ENCODE measurements around the gene FARP2.
"Not testable (repeated sequence)": the region's sequence is repeated elsewhere in the genome, so short reads cannot be mapped to it uniquely, and the experiment has no call there.

Gene FARP2

DNA sequence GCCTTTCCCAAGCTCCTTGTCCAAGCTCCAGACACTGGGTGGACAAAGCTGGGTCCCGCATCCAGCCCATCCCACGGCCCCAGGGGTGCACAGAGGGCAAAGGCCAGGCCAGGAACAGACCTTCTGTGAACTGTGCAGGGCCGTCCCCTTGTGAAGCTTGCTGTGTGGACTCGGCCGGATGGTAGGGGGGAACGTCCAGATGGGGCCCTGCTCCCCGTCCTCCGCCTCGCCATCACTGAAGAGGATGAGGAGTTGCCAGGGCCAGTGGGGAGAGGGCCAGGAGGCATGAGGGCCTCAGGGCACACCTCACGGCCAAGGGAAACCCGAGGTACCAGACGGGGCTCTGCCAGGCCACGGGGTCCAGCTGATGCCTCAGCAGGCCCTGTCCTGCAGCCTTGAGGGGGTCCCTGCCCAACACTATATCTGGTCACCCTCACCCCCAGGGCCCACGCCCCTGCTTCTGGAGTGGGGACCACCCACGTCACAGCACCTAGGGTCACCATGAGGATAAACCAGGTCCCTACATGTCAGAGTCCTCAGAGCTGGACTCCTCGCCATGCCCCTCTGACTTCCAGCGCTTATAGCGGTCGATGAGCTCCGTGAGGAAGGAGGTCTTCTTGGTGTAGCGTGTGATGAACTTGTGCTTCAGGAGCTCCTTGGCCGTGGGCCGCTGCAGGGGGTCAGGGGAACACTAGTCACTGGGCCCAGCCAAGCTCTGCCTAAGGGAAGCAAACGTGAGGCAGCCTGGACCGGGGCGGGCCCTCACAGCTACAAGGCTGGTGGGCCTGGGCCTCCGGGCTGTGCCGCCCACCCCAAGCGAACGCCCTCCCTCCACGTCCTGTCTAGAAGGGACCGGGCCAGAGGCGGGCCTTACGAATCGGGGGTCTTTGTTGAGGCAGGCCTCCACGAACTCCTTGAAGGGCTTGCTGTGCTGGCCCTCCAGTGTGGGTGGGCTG lies 142.3 kb downstream of the FARP2 start:
- Mint-ChIP-seq H3K36me3 (ENCODE audit: low read depth) (peaks cover 12% of the 10 kb centered on the region), H3K4me3 (no peak overlapping the region)

DNA sequence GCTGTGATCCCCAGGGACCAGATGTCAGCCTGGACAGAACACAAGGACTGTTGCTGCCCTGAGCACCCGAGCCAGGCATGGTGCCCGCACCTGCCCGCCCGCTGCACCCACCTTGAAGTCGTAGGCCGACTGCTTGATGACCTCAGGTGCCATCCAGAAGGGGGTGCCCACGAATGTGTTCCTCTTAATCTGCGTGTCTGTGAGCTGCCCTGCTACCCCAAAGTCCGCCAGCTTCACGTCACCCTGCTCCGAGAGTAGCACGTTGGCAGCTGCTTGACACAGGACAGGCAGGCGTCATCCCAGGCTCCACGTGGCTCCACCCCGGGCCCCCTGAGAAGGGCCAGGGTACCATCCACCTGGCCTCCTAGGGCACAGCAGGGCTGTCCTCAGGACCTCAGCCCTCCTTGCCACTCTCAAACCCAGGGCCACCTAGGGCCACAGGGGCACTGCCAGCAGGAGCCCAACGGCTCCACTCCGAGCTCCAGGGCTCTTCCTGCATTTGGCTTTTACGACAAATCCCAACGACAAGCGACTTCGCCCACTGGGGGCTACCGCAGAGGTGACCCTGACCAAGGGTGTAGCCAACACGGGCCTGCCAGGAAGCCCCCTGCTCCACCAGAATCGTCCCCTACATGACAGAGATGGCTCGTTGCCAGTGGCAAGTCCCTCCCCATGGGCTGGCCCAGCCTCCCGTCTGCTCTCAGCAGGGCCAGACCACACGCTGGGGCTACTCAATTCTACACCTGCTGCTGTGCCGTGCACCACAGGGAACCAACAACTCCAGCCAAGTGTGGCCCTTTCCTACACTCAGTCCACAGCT lies 143.3 kb downstream of the FARP2 start:
- H3K36me3 Mint-ChIP-seq (ENCODE audit: low read depth), result peaks cover 12% of the 10 kb centered on the region

More for the DNA sequence above, 142.3 kb downstream of the FARP2 start:
- H3K27me3 Mint-ChIP-seq, result no peaks in the 10 kb centered on the region
- no peaks in the 10 kb centered on the region for H3K9me3 Mint-ChIP-seq
- no peak overlapping the region for H3K27ac Mint-ChIP-seq
- no peaks in the 10 kb centered on the region for H3K4me1 Mint-ChIP-seq (ENCODE audit: low read depth)

DNA sequence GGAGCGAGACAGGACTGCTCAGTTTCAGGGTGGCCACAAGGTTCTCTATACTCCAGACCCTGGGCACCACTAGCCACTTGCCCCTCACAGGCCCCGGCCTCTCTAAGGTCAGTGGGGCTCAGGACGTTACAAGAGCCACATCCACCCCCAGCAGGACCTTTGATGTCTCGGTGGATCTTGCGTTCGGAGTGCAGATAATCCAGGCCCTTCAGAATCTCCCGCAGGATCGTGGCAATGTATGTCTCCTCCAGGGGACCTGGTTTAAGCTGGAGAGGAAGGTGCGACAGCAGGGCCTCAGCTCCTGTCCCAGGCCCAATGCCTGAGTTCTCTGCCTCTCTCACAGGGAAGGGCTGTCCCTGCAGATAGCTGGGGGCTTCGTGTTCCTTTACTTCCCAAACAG lies 143.9 kb downstream of the FARP2 start:
- H3K27me3 Mint-ChIP-seq, result no peaks in the 10 kb centered on the region
- no peaks in the 10 kb centered on the region for H3K9me3 Mint-ChIP-seq
- H3K27ac Mint-ChIP-seq, result no peak overlapping the region
- H3K4me1 Mint-ChIP-seq (ENCODE audit: low read depth), result no peaks in the 10 kb centered on the region
- peaks cover 9% of the 10 kb centered on the region for H3K36me3 Mint-ChIP-seq (ENCODE audit: low read depth)
- no peak overlapping the region for H3K4me3 Mint-ChIP-seq

More for the DNA sequence above, 143.3 kb downstream of the FARP2 start:
- Mint-ChIP-seq H3K27ac (no peak overlapping the region), H3K4me1 (ENCODE audit: low read depth) (no peaks in the 10 kb centered on the region), H3K9me3 (no peaks in the 10 kb centered on the region), H3K4me3 (no peak overlapping the region), H3K27me3 (no peaks in the 10 kb centered on the region)

DNA sequence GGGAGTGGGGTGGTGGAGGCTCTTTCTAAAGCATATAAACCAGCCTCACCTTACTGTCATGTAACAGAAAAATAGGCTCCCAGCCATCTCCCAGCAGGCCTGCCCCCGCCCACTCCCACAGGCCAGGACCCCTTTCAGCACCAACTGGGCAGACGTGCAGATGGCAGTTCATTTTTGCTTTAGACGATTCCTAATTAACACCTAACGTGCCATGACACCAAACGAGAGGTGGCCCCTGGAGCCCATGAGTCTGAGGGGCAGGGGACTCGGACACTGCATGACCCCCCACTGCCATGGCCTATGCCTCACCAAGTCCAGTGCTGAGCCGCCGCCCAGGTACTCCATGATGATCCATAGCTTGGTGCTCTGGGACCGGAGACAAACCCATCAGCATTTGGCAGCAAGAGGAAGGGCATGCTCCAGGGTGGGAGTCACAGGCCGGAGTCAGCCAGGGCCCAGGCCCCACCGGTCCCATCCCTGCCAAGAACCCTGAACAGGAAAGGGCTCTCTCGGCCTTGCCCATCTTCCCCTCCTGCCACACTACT lies 144.4 kb downstream of the FARP2 start:
- Mint-ChIP-seq H3K9me3 (no peaks in the 10 kb centered on the region), H3K27ac (no peak overlapping the region)

DNA sequence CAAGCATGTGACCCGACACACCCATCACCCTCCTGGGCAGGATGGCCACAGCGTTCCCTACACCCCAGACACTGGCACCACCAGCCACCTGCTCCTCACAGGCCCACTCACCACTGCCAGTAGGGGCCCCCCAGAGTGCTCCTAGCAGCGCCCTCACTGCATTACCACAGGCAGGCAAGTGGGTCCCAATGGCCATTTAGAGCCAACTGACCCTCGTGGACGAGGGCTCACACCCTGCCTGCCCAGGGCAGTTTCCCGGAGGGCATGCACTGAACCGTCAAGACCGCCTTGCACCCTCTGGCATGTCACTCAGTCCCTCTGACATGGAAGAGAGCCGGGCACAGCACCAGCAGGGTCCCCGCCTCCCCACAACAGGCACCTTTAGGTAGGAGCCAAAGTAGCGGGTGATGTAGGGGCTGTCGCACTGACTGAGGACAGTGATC lies 145.0 kb downstream of the FARP2 start:
- H3K4me3 Mint-ChIP-seq, result no peak overlapping the region
- H3K4me1 Mint-ChIP-seq (ENCODE audit: low read depth), result peaks cover under 1% of the 10 kb centered on the region
- no peak overlapping the region for H3K27ac Mint-ChIP-seq
- no peaks in the 10 kb centered on the region for H3K27me3 Mint-ChIP-seq
- H3K9me3 Mint-ChIP-seq, result no peaks in the 10 kb centered on the region
- H3K36me3 Mint-ChIP-seq (ENCODE audit: low read depth), result peaks cover 4% of the 10 kb centered on the region

More for the DNA sequence above, 144.4 kb downstream of the FARP2 start:
- H3K4me3 Mint-ChIP-seq, result no peak overlapping the region
- no peaks in the 10 kb centered on the region for H3K4me1 Mint-ChIP-seq (ENCODE audit: low read depth)
- no peaks in the 10 kb centered on the region for H3K27me3 Mint-ChIP-seq
- H3K36me3 Mint-ChIP-seq (ENCODE audit: low read depth), result peaks cover 4% of the 10 kb centered on the region

DNA sequence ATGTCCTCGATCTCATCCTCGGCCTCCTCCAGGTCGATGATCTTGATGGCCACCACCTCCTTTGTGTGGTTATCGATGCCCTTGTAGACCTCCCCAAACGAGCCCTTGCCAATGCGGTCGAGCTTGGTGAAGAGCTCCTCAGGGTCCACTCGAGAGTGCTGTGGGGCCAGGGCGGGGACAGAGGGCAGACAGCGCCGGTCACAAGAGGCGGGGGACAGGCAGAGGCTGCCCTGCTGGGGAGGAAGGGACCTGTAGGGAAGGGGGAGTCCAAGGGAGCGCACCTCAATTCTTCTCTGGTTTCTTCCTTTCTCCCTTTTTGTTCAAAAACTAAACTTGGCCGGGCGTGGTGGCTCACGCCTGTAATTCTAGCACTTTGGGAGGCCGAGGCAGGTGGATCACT lies 145.5 kb downstream of the FARP2 start:
- no peak overlapping the region for H3K27ac Mint-ChIP-seq
- H3K4me1 Mint-ChIP-seq (ENCODE audit: low read depth), result peaks cover 5% of the 10 kb centered on the region
- H3K9me3 Mint-ChIP-seq, result no peaks in the 10 kb centered on the region
- no peak overlapping the region for H3K4me3 Mint-ChIP-seq
- no peaks in the 10 kb centered on the region for H3K27me3 Mint-ChIP-seq
- H3K36me3 Mint-ChIP-seq (ENCODE audit: low read depth), result peaks cover 1% of the 10 kb centered on the region

DNA sequence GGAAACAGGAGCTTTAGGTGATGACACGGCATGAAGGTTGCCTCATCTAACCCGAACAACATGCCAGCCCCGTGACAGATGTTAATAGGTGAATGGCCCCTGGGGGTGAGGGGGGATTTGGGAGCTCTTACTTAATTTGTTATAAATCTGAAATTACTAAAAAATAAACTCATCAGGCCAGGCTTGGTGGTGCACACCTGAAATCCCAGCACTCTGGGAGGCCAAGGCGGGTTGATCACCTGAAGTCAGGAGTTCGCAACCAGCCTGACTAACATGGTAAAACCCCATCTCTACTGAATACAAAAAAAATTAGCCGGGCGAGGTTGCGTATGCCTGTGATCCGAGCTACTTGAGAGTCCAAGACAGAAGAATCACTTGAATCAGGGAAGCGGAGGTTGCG lies 146.2 kb downstream of the FARP2 start:
- H3K27me3 Mint-ChIP-seq, result no peaks in the 10 kb centered on the region
- no peaks in the 10 kb centered on the region for H3K9me3 Mint-ChIP-seq
- H3K4me1 Mint-ChIP-seq (ENCODE audit: low read depth), result peaks cover 12% of the 10 kb centered on the region
- H3K27ac Mint-ChIP-seq, result no peak overlapping the region
- no peaks in the 10 kb centered on the region for H3K36me3 Mint-ChIP-seq (ENCODE audit: low read depth)
- no peak overlapping the region for H3K4me3 Mint-ChIP-seq

DNA sequence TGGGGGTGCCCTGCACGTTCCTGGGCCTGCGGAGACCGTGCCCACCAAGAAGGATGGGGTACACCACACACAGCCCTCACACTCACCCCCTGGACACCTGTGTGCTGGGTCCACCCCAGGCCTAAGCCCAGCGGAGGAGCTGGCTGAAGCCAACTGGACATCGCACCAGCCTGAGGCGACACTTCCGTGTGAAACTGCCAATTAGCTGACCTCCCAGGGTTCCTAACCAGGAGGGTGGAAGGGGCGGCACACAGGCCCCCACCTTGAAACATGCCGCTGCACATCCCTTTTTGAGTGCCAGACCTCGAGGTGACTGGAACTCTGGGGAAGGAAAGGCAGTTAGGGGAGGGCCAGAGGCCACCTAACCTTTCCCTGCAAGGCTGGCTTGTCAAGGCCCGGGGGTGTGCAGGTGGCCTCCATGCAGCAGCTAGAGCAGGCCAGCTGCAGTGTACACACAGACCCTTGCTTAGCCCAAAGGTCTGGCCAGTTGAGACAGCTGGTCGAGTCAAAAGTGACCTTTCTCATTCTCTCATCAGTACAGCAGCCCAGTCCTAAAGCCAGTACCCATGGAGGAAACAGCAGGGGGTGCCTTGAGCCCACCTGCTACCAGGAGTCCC lies 147.8 kb downstream of the FARP2 start:
- Mint-ChIP-seq H3K36me3 (ENCODE audit: low read depth) (no peaks in the 10 kb centered on the region), H3K4me3 (no peak overlapping the region), H3K27ac (no peak overlapping the region), H3K9me3 (no peaks in the 10 kb centered on the region), H3K4me1 (ENCODE audit: low read depth) (peaks cover 13% of the 10 kb centered on the region), H3K27me3 (no peaks in the 10 kb centered on the region)

DNA sequence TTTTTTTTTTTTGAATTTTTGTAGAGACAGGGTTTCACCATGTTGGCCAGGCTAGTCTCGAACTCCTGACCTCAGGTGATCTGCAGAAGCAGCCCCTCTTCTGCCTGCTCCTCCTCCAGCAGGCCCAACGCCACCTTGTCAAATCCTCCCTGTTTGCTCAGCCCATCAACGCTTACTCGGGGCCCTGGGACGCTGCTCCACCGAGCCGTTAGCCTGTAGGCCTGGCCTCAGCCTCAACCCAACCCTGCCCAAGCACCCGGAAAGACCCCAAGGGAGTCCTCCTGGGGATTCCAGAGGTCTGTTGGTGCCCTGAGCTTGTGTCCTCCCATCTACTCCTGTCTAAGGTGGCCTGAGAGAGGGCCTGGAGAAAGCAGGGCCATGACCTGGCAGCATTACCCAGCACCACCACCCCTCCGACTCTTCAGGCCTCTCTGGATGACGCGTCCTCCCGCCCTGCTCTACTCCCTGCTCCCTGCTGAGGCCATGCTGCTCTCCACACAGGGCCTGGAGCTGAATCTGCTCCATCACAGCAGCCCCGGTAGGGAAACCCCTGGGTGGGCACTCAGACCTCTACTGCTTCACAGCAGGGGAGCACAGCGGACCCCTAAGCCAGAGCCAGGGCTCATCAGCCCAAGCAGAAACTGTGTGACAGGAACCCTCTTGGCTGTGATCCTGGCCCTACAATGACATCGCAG lies 149.1 kb downstream of the FARP2 start:
- Mint-ChIP-seq H3K27ac (no peak overlapping the region), H3K9me3 (no peaks in the 10 kb centered on the region), H3K4me1 (ENCODE audit: low read depth) (peaks cover 20% of the 10 kb centered on the region), H3K27me3 (no peaks in the 10 kb centered on the region), H3K36me3 (ENCODE audit: low read depth) (no peaks in the 10 kb centered on the region), H3K4me3 (no peak overlapping the region)

DNA sequence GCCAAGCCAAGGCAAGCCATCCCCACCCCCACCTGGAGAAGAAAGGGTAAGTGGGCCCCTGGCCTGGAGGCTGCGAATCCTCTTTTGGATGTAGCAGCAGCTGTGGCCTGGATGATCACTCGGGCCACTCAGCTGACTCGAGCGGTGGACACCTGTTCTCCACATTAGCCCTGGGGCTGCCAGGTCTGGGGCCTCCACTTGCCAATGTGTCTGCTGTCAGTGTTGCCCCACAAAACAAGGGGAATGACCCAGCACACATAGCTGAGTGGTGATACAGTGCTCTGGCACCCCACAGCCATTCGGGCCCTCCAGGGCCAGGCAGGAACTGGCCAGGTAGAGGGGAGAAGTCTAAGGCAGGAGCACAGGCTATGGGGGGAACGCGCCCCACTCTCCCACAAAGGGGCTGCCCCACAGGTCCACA lies 149.7 kb downstream of the FARP2 start:
- Mint-ChIP-seq H3K9me3 (no peaks in the 10 kb centered on the region), H3K27ac (no peak overlapping the region), H3K36me3 (ENCODE audit: low read depth) (no peaks in the 10 kb centered on the region), H3K4me1 (ENCODE audit: low read depth) (peaks cover 20% of the 10 kb centered on the region), H3K4me3 (no peak overlapping the region), H3K27me3 (no peaks in the 10 kb centered on the region)

DNA sequence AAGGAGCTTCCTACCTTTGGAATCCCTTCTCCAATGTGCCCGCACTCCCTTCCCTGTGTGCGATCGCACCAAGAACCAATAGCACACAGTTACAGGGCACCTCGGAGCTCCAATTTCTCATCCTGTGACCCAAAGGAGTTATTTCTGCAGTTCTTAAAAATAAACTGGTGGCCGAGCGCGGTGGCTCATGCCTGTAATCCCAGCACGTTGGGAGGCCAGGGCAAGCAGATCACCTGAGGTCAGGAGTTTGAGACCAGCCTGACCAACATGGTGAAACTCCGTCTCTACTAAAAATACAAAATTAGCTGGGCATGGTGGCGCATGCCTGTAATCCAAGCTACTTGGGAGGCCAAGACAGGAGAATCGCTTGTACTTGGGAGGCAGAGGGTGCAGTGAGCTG lies 150.2 kb downstream of the FARP2 start:
- H3K4me1 Mint-ChIP-seq (ENCODE audit: low read depth), result peaks cover 20% of the 10 kb centered on the region
- H3K4me3 Mint-ChIP-seq; H3K9me3 Mint-ChIP-seq; H3K27ac Mint-ChIP-seq; H3K36me3 Mint-ChIP-seq (ENCODE audit: low read depth); H3K27me3 Mint-ChIP-seq: not testable (repeated sequence)

DNA sequence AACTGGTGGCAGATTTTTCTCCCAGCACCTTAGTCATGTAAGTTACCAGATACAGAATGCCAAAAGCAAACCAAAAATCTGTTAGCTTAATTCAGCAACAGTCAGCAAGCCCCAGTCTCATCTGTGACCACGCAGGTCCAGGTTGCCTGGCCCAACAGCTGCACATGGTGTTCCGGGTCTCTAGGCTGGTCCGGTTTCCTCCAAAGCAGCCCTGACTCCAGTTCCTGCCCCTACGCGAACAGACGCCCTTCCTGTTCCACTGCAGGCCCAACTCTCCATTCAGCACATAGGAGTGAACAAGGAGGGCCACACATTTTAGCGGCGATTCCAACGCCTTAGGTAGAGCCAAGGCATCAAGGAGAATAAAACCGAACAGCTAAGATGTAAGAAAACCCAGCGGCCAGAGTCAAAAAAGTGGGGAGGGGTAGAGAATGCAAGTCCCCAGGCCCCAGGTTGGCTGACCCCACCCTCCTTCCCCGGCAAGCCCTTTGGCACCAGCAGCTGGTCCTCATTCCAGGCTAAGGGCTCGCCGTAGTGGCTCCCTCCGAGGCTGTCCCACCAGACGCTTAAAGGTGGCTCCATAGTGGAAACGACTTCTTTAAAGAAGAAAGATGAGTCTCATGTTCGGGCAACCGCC lies 150.8 kb downstream of the FARP2 start:
- Mint-ChIP-seq H3K4me1 (ENCODE audit: low read depth) (peaks cover 20% of the 10 kb centered on the region), H3K4me3 (peak overlapping the region; percentile 86), H3K9me3 (no peaks in the 10 kb centered on the region), H3K36me3 (ENCODE audit: low read depth) (no peaks in the 10 kb centered on the region), H3K27me3 (no peaks in the 10 kb centered on the region), H3K27ac (peak overlapping the region; percentile 76)

DNA sequence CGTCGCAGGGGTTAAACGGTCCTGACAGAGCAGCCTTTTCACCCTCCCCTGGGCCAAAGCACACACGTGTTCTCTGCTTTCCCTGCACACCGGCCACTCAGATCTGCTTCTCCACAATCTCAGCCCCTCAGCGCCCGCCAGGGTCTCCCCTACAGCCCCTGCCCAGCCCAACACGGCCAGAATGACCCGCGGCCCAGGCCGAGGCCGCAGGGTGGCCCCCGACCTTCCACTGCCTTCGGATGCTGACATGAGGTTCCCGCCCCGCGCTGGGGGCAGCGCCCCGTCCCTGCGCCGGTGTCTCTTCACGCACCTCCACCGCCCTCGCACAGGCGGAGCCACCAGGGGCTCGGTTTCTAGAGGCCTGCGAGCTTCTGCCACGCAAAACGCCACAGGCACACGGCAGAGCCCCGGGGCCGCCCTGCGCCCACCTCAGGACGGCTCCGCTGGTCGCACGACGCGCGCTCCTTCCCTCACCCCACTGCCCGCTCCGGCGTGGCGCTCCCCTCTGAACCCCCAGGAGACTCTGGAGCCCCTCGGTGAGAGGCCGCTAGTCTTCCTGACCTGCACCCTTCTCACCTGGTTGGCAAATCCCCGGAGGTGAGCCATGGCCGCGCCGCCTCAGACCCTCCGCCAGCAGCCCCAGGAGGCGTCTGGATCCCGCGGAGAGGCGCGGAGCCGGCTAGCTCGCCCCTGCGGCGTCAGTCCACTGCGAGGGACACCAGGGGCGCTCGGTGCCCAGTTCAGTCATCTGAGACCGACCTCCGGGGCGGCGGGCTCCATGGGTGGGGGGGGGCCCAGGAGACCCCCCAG lies 151.6 kb downstream of the FARP2 start:
- Mint-ChIP-seq H3K36me3 (ENCODE audit: low read depth) (no peaks in the 10 kb centered on the region), H3K27me3 (no peaks in the 10 kb centered on the region), H3K9me3 (no peaks in the 10 kb centered on the region), H3K4me3 (peak overlapping the region; percentile 86), H3K4me1 (ENCODE audit: low read depth) (peaks cover 20% of the 10 kb centered on the region), H3K27ac (peak overlapping the region; percentile 76)

Measured in stimulated activated naive CD8-positive, alpha-beta T cell treated with anti-CD3 and anti-CD28 coated beads, Interleukin-15, Interleukin-2, amounts not matched to agents 100 ng/mL and 50 ng/mL, for 24 hours (primary cell).